HCT116 (cell line): ENCODE measurements around the gene GCNT2. TPM values are rescaled to one million over a fixed set of nuclear protein-coding genes. Genes with fewer than 3 reads are reported as not detected.

Source experiments
- ATAC-seq: fragments of 200-7000 bp; cut with Tn5 transposase; 2 replicates; pipeline ENCODE4 v1.9.1; 2020; ENCODE audit warnings: mild to moderate bottlenecking, moderate library complexity
- BruUV-seq: library from RNA; stranded (reverse); fragments of 400-500 nt; replicated peaks from 2 replicates; lab custom pipeline; 2021; lab: Mats Ljungman, UMichigan
- CTCF ChIA-PET: fragments of 300-600 bp; sonication (Branson Sonifier 250); formaldehyde crosslinking; loops from one replicate; lab custom pipeline; 2021; ENCODE audit warnings: antibody characterized with exemption; lab: Charles Lee
- POLR2A ChIA-PET: fragments of 300-600, 350-600 bp; sonication (Branson Sonifier 250); formaldehyde crosslinking; loops from one replicate; lab custom pipeline; 2021; ENCODE audit warnings: antibody characterized with exemption; lab: Charles Lee
- RAD21 ChIA-PET, 2 experiments: fragments of 300-600 bp; sonication (Branson Sonifier 250); formaldehyde crosslinking; loops; one replicate each; lab custom pipeline; 2023; ENCODE audit warnings: low total read pairs in 2 of 2; ENCODE audit not compliant: uncharacterized antibody in 2 of 2, unreplicated experiment in 2 of 2, low non-redundant PET in 1 of 2; lab: Charles Lee
- DNase-seq: peaks from one replicate; pipeline ENCODE4 v3.0.0-alpha.2; 2010; ENCODE audit warnings: low read depth, low spot score
- H2AFZ ChIP-seq: fragments of 200-600 bp; shearing (Covaris generic), sonication (generic); 2 replicates; pipeline ENCODE4 v1.6.1; 2017; ENCODE audit warnings: low read depth, mixed run types, mixed read lengths, antibody characterized with exemption, low read length; ENCODE audit not compliant: poor library complexity, severe bottlenecking
- H3K27ac ChIP-seq: 2 replicates; pipeline ENCODE4 v1.5.1; 2012; ENCODE audit warnings: low read depth, low read length
- H3K27me3 ChIP-seq: fragments of 200-600 bp; sonication (generic); 2 replicates; pipeline ENCODE4 v1.6.1; 2016; ENCODE audit warnings: mixed run types, low read length, mixed read lengths; ENCODE audit not compliant: insufficient read depth
- H3K36me3 ChIP-seq, 2 experiments: fragments of 200-500 bp in 1 of 2; fragments of 200-600 bp in 1 of 2; sonication (Bioruptor generic) in 1 of 2; sonication (generic) in 1 of 2; 2 replicates each; pipeline versions ENCODE4 v1.5.1 to v1.6.1; 2014 to 2016; ENCODE audit warnings: low read length in 2 of 2, inconsistent platforms in 1 of 2, mixed read lengths in 1 of 2, mixed run types in 1 of 2; ENCODE audit not compliant: insufficient read depth in 2 of 2, control insufficient read depth in 1 of 2
- H3K4me1 ChIP-seq, 2 experiments: fragments of 200-600 bp in 1 of 2; sonication (generic) in 1 of 2; 2 replicates each; pipeline versions ENCODE4 v1.5.1 to v1.6.1; 2012 to 2017; ENCODE audit warnings: low read length in 2 of 2, inconsistent platforms in 1 of 2, mild to moderate bottlenecking in 1 of 2, mixed read lengths in 1 of 2, mixed run types in 1 of 2, moderate library complexity in 1 of 2; ENCODE audit not compliant: insufficient read depth in 2 of 2, control insufficient read depth in 1 of 2
- H3K4me2 ChIP-seq: fragments of 200-600 bp; sonication (generic); 2 replicates; pipeline ENCODE4 v1.6.1; 2017; ENCODE audit warnings: mixed run types, low read length, mixed read lengths
- H3K4me3 ChIP-seq, 2 experiments: fragments of 200-600 bp in 1 of 2; sonication (generic) in 1 of 2; replicated peaks in 1 of 2; 2 replicates each; pipeline ENCODE4 v1.5.1; 2011 to 2016; ENCODE audit warnings: low read length in 2 of 2, control low read depth in 1 of 2, low read depth in 1 of 2, mild to moderate bottlenecking in 1 of 2, mixed read lengths in 1 of 2, mixed run types in 1 of 2
- H3K79me2 ChIP-seq: fragments of 200-600 bp; sonication (generic); 2 replicates; pipeline ENCODE4 v1.6.1; 2017; ENCODE audit warnings: mild to moderate bottlenecking, mixed run types, low read length, moderate library complexity, mixed read lengths; ENCODE audit not compliant: insufficient read depth
- H3K9ac ChIP-seq: fragments of 200-600 bp; sonication (generic); 2 replicates; pipeline ENCODE4 v1.6.1; 2016; ENCODE audit warnings: low read length, mixed read lengths
- H3K9me2 ChIP-seq: fragments of 200-600 bp; sonication (generic), shearing (Covaris generic); 2 replicates; pipeline ENCODE4 v1.6.1; 2017; ENCODE audit warnings: mixed run types, mild to moderate bottlenecking, moderate library complexity; ENCODE audit not compliant: insufficient read depth
- H3K9me3 ChIP-seq, 2 experiments: fragments of 200-500 bp in 1 of 2; fragments of 200-600 bp in 1 of 2; sonication (Bioruptor generic) in 1 of 2; sonication (generic) in 1 of 2; 2 replicates each; pipeline ENCODE4 v1.6.1; 2014 to 2017; ENCODE audit warnings: low read length in 2 of 2, mixed read lengths in 2 of 2, inconsistent platforms in 1 of 2, low read depth in 1 of 2, mild to moderate bottlenecking in 1 of 2, mixed run types in 1 of 2, moderate library complexity in 1 of 2; ENCODE audit not compliant: control insufficient read depth in 1 of 2, insufficient read depth in 1 of 2
- H4K20me1 ChIP-seq: fragments of 200-600 bp; sonication (generic), shearing (Covaris generic); 2 replicates; pipeline ENCODE4 v1.6.1; 2017; ENCODE audit warnings: mixed run types, mild to moderate bottlenecking, moderate library complexity; ENCODE audit not compliant: insufficient read depth
- CBX3 ChIP-seq: IDR thresholded peaks from 2 replicates; pipeline ENCODE4 v1.6.1; 2012; ENCODE audit warnings: low read depth
- CEBPB ChIP-seq: IDR thresholded peaks from 2 replicates; pipeline ENCODE4 v1.6.1; 2012; ENCODE audit warnings: low read depth
- EGR1 ChIP-seq: IDR thresholded peaks from 2 replicates; pipeline ENCODE4 v1.6.1; 2012; ENCODE audit warnings: low read depth
- ELF1 ChIP-seq: IDR thresholded peaks from 2 replicates; pipeline ENCODE4 v1.6.1; 2012; ENCODE audit warnings: low read depth, borderline replicate concordance
- EZH2 ChIP-seq: fragments of 200-600 bp; sonication (generic); IDR thresholded peaks from 2 replicates; pipeline ENCODE4 v1.6.1; 2017; ENCODE audit warnings: antibody characterized with exemption, mixed run types
- EZH2phosphoT487 ChIP-seq: fragments of 200-600 bp; IDR thresholded peaks from 2 replicates; pipeline ENCODE4 v1.6.1; 2018; ENCODE audit warnings: antibody characterized with exemption, borderline replicate concordance
- FOSL1 ChIP-seq: IDR thresholded peaks from 2 replicates; pipeline ENCODE4 v1.6.1; 2012; ENCODE audit warnings: low read depth
- POLR2A ChIP-seq: IDR thresholded peaks from 2 replicates; pipeline ENCODE4 v1.7.0; 2011; ENCODE audit warnings: borderline replicate concordance; ENCODE audit not compliant: insufficient read depth, insufficient read length; ENCODE audit errors: extremely low read depth
- POLR2AphosphoS5 ChIP-seq: IDR thresholded peaks from 2 replicates; pipeline ENCODE4 v1.6.1; 2011; ENCODE audit warnings: mild to moderate bottlenecking, low read depth, low read length, moderate library complexity
- SIN3A ChIP-seq: IDR thresholded peaks from 2 replicates; pipeline ENCODE4 v1.6.1; 2012; ENCODE audit warnings: low read depth
- SP1 ChIP-seq: IDR thresholded peaks from 2 replicates; pipeline ENCODE4 v1.6.1; 2012; ENCODE audit warnings: low read depth
- SRF ChIP-seq: IDR thresholded peaks from 2 replicates; pipeline ENCODE4 v1.6.1; 2012; ENCODE audit warnings: low read depth
- TCF7L2 ChIP-seq: IDR thresholded peaks from 2 replicates; pipeline ENCODE4 v1.7.0; 2011; ENCODE audit warnings: borderline replicate concordance, inconsistent platforms; ENCODE audit not compliant: insufficient read depth, insufficient read length; ENCODE audit errors: extremely low read depth
- YY1 ChIP-seq: IDR thresholded peaks from 2 replicates; pipeline ENCODE4 v1.6.1; 2011; ENCODE audit warnings: low read length, low read depth, moderate library complexity, mild to moderate bottlenecking; ENCODE audit not compliant: insufficient replicate concordance; ENCODE audit errors: extremely low read depth
- ZNF274 ChIP-seq: fragments of 200-500 bp; sonication (Bioruptor generic); IDR thresholded peaks from 2 replicates; pipeline ENCODE4 v1.6.1; 2014; ENCODE audit warnings: mild to moderate bottlenecking, low read depth, low read length, inconsistent platforms
- intact Hi-C: fragments of 100-400 bp; cut with micrococcal nuclease; formaldehyde crosslinking; loops from 2 replicates; pipeline ENCODE4 v1.10.0; 2022
- total RNA-seq: library from RNA; stranded (reverse); gene quantifications from one replicate; pipeline ENCODE4 v1.2.1, GENCODE V29; 2021; ENCODE audit not compliant: unreplicated experiment
- TF ChIP-seq, protein P1 (sequence below): IDR thresholded peaks from 2 replicates; pipeline ENCODE4 v1.6.1; 2012; ENCODE audit warnings: low read depth
- TF ChIP-seq, protein P2 (sequence below): IDR thresholded peaks from 2 replicates; pipeline ENCODE4 v1.6.1; 2011; ENCODE audit warnings: mild to moderate bottlenecking, low read length, moderate library complexity; ENCODE audit not compliant: insufficient replicate concordance; ENCODE audit errors: extremely low read depth
- TF ChIP-seq, protein P3 (sequence below), 3 experiments: fragments of 200-600 bp in 1 of 3; sonication (generic) in 1 of 3; IDR thresholded peaks in 2 of 3; conservative IDR thresholded peaks in 1 of 3; 2 replicates each; pipeline ENCODE4 v1.5.1; 2012 to 2017; ENCODE audit warnings: low read depth in 2 of 3, low read length in 2 of 3, antibody characterized with exemption in 1 of 3, borderline replicate concordance in 1 of 3, control low read depth in 1 of 3, mild to moderate bottlenecking in 1 of 3, mixed read lengths in 1 of 3, mixed run types in 1 of 3, moderate library complexity in 1 of 3; ENCODE audit not compliant: insufficient read depth in 1 of 3
- TF ChIP-seq, protein P4 (sequence below): IDR thresholded peaks from 2 replicates; pipeline ENCODE4 v1.6.1; 2012
- TF ChIP-seq, protein P5 (sequence below): IDR thresholded peaks from 2 replicates; pipeline ENCODE4 v1.6.1; 2012

GCNT2 gene
- total RNA-seq, 1 experiment from 2014 or later: 0.74 TPM

DNA sequence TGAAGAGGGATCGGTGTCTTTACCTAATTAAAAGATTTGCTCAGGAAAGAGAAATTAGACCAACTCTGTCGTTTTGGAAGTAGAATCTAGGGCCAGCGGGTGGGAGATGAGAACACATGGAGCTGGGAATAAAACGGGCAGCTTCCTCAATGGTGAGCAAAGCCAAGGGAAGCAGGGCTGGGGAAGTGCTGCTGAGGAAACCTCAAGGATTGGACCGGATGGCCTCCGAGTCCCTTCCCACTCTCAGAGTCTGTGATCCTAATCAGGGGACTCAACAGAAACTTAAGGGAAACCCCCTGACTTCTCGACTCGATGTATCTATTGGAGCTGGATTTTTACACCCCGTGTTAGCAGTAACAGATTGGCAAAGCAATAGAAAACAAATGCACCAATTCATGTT, 10.8 kb downstream of the GCNT2 start:
- H2AFZ ChIP-seq: no peak overlapping the region
- intact Hi-C loops: no loop called here
- H3K9me3 ChIP-seq: no peaks in the 10 kb centered on the region
- H3K79me2 ChIP-seq: no peaks in the 10 kb centered on the region
- no peaks in the 10 kb centered on the region for H3K27me3 ChIP-seq
- H3K9ac ChIP-seq: no peak overlapping the region
- ChIA-PET RAD21 (no interaction called here), CTCF (interaction anchor here (1.0 kb wide), 1 partner anchor 17 kb away, joined by 3 read pairs; no protein-coding TSS in a partner anchor), POLR2A (no interaction called here)
- no peak overlapping the region for H3K27ac ChIP-seq
- DNase-seq: no peak
- no peaks in the 10 kb centered on the region for H3K36me3 ChIP-seq
- H3K4me1 ChIP-seq: no peaks in the 10 kb centered on the region
- no peak overlapping the region for H3K4me2 ChIP-seq
- H3K4me3 ChIP-seq: no peak overlapping the region
- no peak for ATAC-seq
- no peaks in the 10 kb centered on the region for H4K20me1 ChIP-seq
- no TSS peak for BruUV-seq
- H3K9me2 ChIP-seq: no peaks in the 10 kb centered on the region
- TF ChIP-seq SRF: no peak
- TF ChIP-seq, protein P1, sequence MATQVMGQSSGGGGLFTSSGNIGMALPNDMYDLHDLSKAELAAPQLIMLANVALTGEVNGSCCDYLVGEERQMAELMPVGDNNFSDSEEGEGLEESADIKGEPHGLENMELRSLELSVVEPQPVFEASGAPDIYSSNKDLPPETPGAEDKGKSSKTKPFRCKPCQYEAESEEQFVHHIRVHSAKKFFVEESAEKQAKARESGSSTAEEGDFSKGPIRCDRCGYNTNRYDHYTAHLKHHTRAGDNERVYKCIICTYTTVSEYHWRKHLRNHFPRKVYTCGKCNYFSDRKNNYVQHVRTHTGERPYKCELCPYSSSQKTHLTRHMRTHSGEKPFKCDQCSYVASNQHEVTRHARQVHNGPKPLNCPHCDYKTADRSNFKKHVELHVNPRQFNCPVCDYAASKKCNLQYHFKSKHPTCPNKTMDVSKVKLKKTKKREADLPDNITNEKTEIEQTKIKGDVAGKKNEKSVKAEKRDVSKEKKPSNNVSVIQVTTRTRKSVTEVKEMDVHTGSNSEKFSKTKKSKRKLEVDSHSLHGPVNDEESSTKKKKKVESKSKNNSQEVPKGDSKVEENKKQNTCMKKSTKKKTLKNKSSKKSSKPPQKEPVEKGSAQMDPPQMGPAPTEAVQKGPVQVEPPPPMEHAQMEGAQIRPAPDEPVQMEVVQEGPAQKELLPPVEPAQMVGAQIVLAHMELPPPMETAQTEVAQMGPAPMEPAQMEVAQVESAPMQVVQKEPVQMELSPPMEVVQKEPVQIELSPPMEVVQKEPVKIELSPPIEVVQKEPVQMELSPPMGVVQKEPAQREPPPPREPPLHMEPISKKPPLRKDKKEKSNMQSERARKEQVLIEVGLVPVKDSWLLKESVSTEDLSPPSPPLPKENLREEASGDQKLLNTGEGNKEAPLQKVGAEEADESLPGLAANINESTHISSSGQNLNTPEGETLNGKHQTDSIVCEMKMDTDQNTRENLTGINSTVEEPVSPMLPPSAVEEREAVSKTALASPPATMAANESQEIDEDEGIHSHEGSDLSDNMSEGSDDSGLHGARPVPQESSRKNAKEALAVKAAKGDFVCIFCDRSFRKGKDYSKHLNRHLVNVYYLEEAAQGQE: no peak
- TF ChIP-seq TCF7L2: no peak
- TF ChIP-seq ZNF274: no peak
- TF ChIP-seq, protein P2, sequence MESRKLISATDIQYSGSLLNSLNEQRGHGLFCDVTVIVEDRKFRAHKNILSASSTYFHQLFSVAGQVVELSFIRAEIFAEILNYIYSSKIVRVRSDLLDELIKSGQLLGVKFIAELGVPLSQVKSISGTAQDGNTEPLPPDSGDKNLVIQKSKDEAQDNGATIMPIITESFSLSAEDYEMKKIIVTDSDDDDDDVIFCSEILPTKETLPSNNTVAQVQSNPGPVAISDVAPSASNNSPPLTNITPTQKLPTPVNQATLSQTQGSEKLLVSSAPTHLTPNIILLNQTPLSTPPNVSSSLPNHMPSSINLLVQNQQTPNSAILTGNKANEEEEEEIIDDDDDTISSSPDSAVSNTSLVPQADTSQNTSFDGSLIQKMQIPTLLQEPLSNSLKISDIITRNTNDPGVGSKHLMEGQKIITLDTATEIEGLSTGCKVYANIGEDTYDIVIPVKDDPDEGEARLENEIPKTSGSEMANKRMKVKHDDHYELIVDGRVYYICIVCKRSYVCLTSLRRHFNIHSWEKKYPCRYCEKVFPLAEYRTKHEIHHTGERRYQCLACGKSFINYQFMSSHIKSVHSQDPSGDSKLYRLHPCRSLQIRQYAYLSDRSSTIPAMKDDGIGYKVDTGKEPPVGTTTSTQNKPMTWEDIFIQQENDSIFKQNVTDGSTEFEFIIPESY: no peak
- TF ChIP-seq, protein P3, sequence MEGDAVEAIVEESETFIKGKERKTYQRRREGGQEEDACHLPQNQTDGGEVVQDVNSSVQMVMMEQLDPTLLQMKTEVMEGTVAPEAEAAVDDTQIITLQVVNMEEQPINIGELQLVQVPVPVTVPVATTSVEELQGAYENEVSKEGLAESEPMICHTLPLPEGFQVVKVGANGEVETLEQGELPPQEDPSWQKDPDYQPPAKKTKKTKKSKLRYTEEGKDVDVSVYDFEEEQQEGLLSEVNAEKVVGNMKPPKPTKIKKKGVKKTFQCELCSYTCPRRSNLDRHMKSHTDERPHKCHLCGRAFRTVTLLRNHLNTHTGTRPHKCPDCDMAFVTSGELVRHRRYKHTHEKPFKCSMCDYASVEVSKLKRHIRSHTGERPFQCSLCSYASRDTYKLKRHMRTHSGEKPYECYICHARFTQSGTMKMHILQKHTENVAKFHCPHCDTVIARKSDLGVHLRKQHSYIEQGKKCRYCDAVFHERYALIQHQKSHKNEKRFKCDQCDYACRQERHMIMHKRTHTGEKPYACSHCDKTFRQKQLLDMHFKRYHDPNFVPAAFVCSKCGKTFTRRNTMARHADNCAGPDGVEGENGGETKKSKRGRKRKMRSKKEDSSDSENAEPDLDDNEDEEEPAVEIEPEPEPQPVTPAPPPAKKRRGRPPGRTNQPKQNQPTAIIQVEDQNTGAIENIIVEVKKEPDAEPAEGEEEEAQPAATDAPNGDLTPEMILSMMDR (IDR thresholded peaks at IDR 0.05 in 2 of 3, conservative IDR thresholded peaks at IDR 0.05 in 1 of 3; ENCODE audit: borderline replicate concordance in 1 of 3, insufficient read depth in 1 of 3, low read depth in 2 of 3, low read length in 2 of 3): no peak
- no peak for TF ChIP-seq EZH2phosphoT487
- no peak for TF ChIP-seq SP1
- no peak for TF ChIP-seq YY1
- no peak for TF ChIP-seq EGR1
- no peak for TF ChIP-seq POLR2AphosphoS5
- no peak for TF ChIP-seq ELF1
- no peak for TF ChIP-seq POLR2A
- no peak for TF ChIP-seq CBX3
- TF ChIP-seq, protein P4, sequence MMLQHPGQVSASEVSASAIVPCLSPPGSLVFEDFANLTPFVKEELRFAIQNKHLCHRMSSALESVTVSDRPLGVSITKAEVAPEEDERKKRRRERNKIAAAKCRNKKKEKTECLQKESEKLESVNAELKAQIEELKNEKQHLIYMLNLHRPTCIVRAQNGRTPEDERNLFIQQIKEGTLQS: no peak
- no peak for TF ChIP-seq CEBPB
- TF ChIP-seq EZH2: no peak
- no peak for TF ChIP-seq FOSL1
- no peak for TF ChIP-seq SIN3A
- TF ChIP-seq, protein P5, sequence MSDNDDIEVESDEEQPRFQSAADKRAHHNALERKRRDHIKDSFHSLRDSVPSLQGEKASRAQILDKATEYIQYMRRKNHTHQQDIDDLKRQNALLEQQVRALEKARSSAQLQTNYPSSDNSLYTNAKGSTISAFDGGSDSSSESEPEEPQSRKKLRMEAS: no peak
